Kidney (tissue), 14 donors: Measurements from ENCODE around the gene HNF4A. TPM values are rescaled to one million over a fixed set of nuclear protein-coding genes. Genes with fewer than 3 reads are reported as not detected.

Experiments used
- DNase-seq, 5 donors: peaks; one replicate each; pipeline ENCODE4 v3.0.0-alpha.2; 2013 to 2020
- FAIRE-seq: peaks from 2 replicates; lab custom pipeline; 2012; peaks lifted over from hg19 to GRCh38; lab: Jason Lieb, UNC
- H3K27ac ChIP-seq, 2 donors: one replicate each; pipeline ENCODE4 v1.7.0; 2013; ENCODE audit warnings: low read depth in 2 of 2, low read length in 2 of 2, inconsistent platforms in 1 of 2
- H3K27me3 ChIP-seq: one replicate; pipeline ENCODE4 v1.7.1; 2013; ENCODE audit warnings: low read length, inconsistent platforms; ENCODE audit not compliant: control insufficient read depth, insufficient read depth
- H3K36me3 ChIP-seq, 3 donors: one replicate each; pipeline versions ENCODE4 v1.7.0 to v1.7.1; 2013; ENCODE audit warnings: low read length in 3 of 3, control low read depth in 1 of 3, inconsistent platforms in 1 of 3; ENCODE audit not compliant: insufficient read depth in 3 of 3, control insufficient read depth in 2 of 3
- H3K4me1 ChIP-seq, 3 donors: one replicate each; pipeline versions ENCODE4 v1.7.0 to v1.7.1; 2013; ENCODE audit warnings: low read length in 3 of 3, inconsistent platforms in 1 of 3, low read depth in 1 of 3; ENCODE audit not compliant: control insufficient read depth in 2 of 3, insufficient read depth in 2 of 3
- H3K4me3 ChIP-seq, 3 donors: one replicate each; pipeline versions ENCODE4 v1.7.0 to v1.8.1; 2013; ENCODE audit warnings: low read length in 3 of 3, control low read depth in 1 of 3, inconsistent platforms in 1 of 3
- H3K9ac ChIP-seq, 3 donors: one replicate each; pipeline versions ENCODE4 v1.7.0 to v1.7.1; 2013; ENCODE audit warnings: low read length in 3 of 3, control low read depth in 1 of 3, inconsistent platforms in 1 of 3
- H3K9me3 ChIP-seq, 3 donors: one replicate each; pipeline versions ENCODE4 v1.7.0 to v1.7.1; 2013; ENCODE audit warnings: low read length in 3 of 3, control low read depth in 1 of 3, inconsistent platforms in 1 of 3; ENCODE audit not compliant: control insufficient read depth in 2 of 3, insufficient read depth in 1 of 3
- CTCF ChIP-seq: IDR thresholded peaks from 3 replicates; pipeline ENCODE4 v1.5.1; 2012; ENCODE audit warnings: mild to moderate bottlenecking, moderate library complexity, borderline replicate concordance; ENCODE audit not compliant: insufficient read depth; ENCODE audit errors: extremely low read depth
- intact Hi-C: fragments of 100-400 bp; cut with DNase I; formaldehyde crosslinking; loops from one replicate; pipeline ENCODE4 v1.11.1; 2022
- polyA plus RNA-seq: library from polyadenylated mRNA; stranded (reverse); fragments of 350-450 nt; fragmentation: Illumina TruSeq; extraction: RNeasy Lipid Tissue Mini Kit (QIAGEN cat#74804); gene quantifications from one replicate; pipeline ENCODE4 v1.2.3, GENCODE V29; 2014; ENCODE audit warnings: low read depth, low replicate concordance; ENCODE audit not compliant: insufficient read depth
- total RNA-seq: library from RNA; stranded (reverse); fragmentation: NEBNext Ultra II Directional; extraction: Animal tissue kit (Norgen Biotek cat#: 25700); gene quantifications from one replicate; pipeline ENCODE4 v1.2.1, GENCODE V29; 2021
- donor health status: control.
- donor health status: control.
- donor health status: control.
- donor health status: control.
- donor health status: control.
- donor health status: DM: yes; HTN: yes; CAD: no.
- donor health status: Normal renal cell carcinoma (clear cell type).

HNF4A gene
- total and polyA plus RNA-seq, 2 donors from 2014 or later, result 26.0 to 42.1 TPM

GRCh38 chr20:44437497-44437896, 82.0 kb downstream of the HNF4A start:
- no peaks in the 10 kb centered on the region for H3K27me3 ChIP-seq
- intact Hi-C loops, result no loop called here
- H3K4me1 ChIP-seq, result peaks cover 0 to 5% (median 0%) of the 10 kb centered on the region in 3 donors
- no peak for TF ChIP-seq CTCF
- no peak overlapping the region for H3K9ac ChIP-seq
- H3K36me3 ChIP-seq, result no peaks in the 10 kb centered on the region
- no peak overlapping the region for H3K4me3 ChIP-seq
- no peak for DNase-seq
- H3K9me3 ChIP-seq, result no peaks in the 10 kb centered on the region
- FAIRE-seq, result no peak
- H3K27ac ChIP-seq, result no peak overlapping the region

GRCh38 chr20:44438782-44439181, 83.3 kb downstream of the HNF4A start:
- H3K4me3 ChIP-seq, result no peak overlapping the region
- H3K4me1 ChIP-seq, result peaks cover 0 to 5% (median 0%) of the 10 kb centered on the region in 3 donors
- intact Hi-C loops, result no loop called here
- H3K27ac ChIP-seq, result no peak overlapping the region
- TF ChIP-seq CTCF, result no peak
- H3K36me3 ChIP-seq, result no peaks in the 10 kb centered on the region
- H3K9me3 ChIP-seq, result no peaks in the 10 kb centered on the region
- DNase-seq (no peak), FAIRE-seq (no peak)
- no peak overlapping the region for H3K9ac ChIP-seq
- no peaks in the 10 kb centered on the region for H3K27me3 ChIP-seq

GRCh38 chr20:44439318-44439717, 83.8 kb downstream of the HNF4A start:
- H3K27me3 ChIP-seq, result no peaks in the 10 kb centered on the region
- no peak for TF ChIP-seq CTCF
- peaks cover 0 to 5% (median 0%) of the 10 kb centered on the region in 3 donors for H3K4me1 ChIP-seq
- no peak overlapping the region for H3K9ac ChIP-seq
- intact Hi-C loops, result no loop called here
- H3K36me3 ChIP-seq, result no peaks in the 10 kb centered on the region
- no peak overlapping the region for H3K4me3 ChIP-seq
- H3K9me3 ChIP-seq, result no peaks in the 10 kb centered on the region
- FAIRE-seq (no peak), DNase-seq (no peak)
- no peak overlapping the region for H3K27ac ChIP-seq
